Mesenchymal stem cell (in vitro differentiated cells and primary cell): ENCODE data around the gene PTPRG.
A peak's percentile ranks its signal among the peaks of the same experiment; 100 is the strongest.

ENCODE experiments used
- DNase-seq: peaks from one replicate; pipeline ENCODE4 v3.0.0-alpha.2; 2013
- H2AFZ ChIP-seq: one replicate; pipeline ENCODE4 v1.6.1; 2013; ENCODE audit warnings: low read depth, mild to moderate bottlenecking, control low read depth, inconsistent platforms, low read length, moderate library complexity
- H2AK5ac ChIP-seq: 2 replicates; pipeline ENCODE4 v1.6.1; 2013; ENCODE audit warnings: low read length, moderate library complexity, mild to moderate bottlenecking, inconsistent platforms; ENCODE audit not compliant: severe bottlenecking
- H2BK120ac ChIP-seq: one replicate; pipeline ENCODE4 v1.6.1; 2013; ENCODE audit warnings: low read depth, mild to moderate bottlenecking, inconsistent platforms, low read length, moderate library complexity
- H2BK12ac ChIP-seq, 2 experiments: one replicate each; pipeline ENCODE4 v1.6.1; 2013; ENCODE audit warnings: inconsistent platforms in 2 of 2, low read length in 2 of 2, mild to moderate bottlenecking in 2 of 2, moderate library complexity in 2 of 2, control low read depth in 1 of 2
- H2BK15ac ChIP-seq: one replicate; pipeline ENCODE4 v1.6.1; 2013; ENCODE audit warnings: mild to moderate bottlenecking, low read depth, inconsistent platforms; ENCODE audit not compliant: poor library complexity, severe bottlenecking
- H2BK5ac ChIP-seq: 2 replicates; pipeline ENCODE4 v1.6.1; 2013; ENCODE audit warnings: low read depth, mild to moderate bottlenecking, low read length, control low read depth, inconsistent platforms; ENCODE audit not compliant: poor library complexity, severe bottlenecking
- H3K14ac ChIP-seq, 2 experiments: one replicate each; pipeline ENCODE4 v1.6.1; 2013; ENCODE audit warnings: inconsistent platforms in 2 of 2, low read length in 2 of 2, control low read depth in 1 of 2, mild to moderate bottlenecking in 1 of 2, moderate library complexity in 1 of 2
- H3K18ac ChIP-seq, 2 experiments: one replicate each; pipeline ENCODE4 v1.6.1; 2013; ENCODE audit warnings: inconsistent platforms in 2 of 2, low read length in 2 of 2, control low read depth in 1 of 2, low read depth in 1 of 2, mild to moderate bottlenecking in 1 of 2
- H3K23ac ChIP-seq, 2 experiments: one replicate each; pipeline ENCODE4 v1.6.1; 2013; ENCODE audit warnings: inconsistent platforms in 2 of 2, low read length in 2 of 2, mild to moderate bottlenecking in 2 of 2, moderate library complexity in 2 of 2, control low read depth in 1 of 2
- H3K27ac ChIP-seq: 2 replicates; pipeline ENCODE4 v1.5.1; 2013; ENCODE audit warnings: mild to moderate bottlenecking, moderate library complexity, low read length, control low read depth, inconsistent platforms; ENCODE audit not compliant: poor library complexity, severe bottlenecking
- H3K27me3 ChIP-seq, 2 experiments: 2 replicates each; pipeline versions ENCODE4 v1.6.1 to v1.7.0; 2013; ENCODE audit warnings: low read length in 2 of 2, mild to moderate bottlenecking in 2 of 2, moderate library complexity in 2 of 2, control low read depth in 1 of 2, inconsistent platforms in 1 of 2; ENCODE audit not compliant: control insufficient read depth in 1 of 2, insufficient read depth in 1 of 2
- H3K36me3 ChIP-seq, 2 experiments: 2 replicates each; pipeline versions ENCODE4 v1.6.1 to v1.7.0; 2013; ENCODE audit warnings: low read length in 2 of 2, control low read depth in 1 of 2, inconsistent platforms in 1 of 2, low read depth in 1 of 2, mild to moderate bottlenecking in 1 of 2; ENCODE audit not compliant: insufficient read depth in 2 of 2, control insufficient read depth in 1 of 2
- H3K4ac ChIP-seq, 2 experiments: one replicate each; pipeline ENCODE4 v1.6.1; 2013; ENCODE audit warnings: inconsistent platforms in 2 of 2, low read length in 2 of 2, mild to moderate bottlenecking in 2 of 2, moderate library complexity in 2 of 2, control low read depth in 1 of 2, low read depth in 1 of 2
- H3K4me1 ChIP-seq: 2 replicates; pipeline ENCODE4 v1.6.1; 2013; ENCODE audit warnings: low read depth, low read length, control low read depth; ENCODE audit not compliant: control insufficient read depth, insufficient read depth
- H3K4me2 ChIP-seq: 2 replicates; pipeline ENCODE4 v1.6.1; 2013; ENCODE audit warnings: low read length, mild to moderate bottlenecking, inconsistent platforms; ENCODE audit not compliant: poor library complexity, severe bottlenecking
- H3K4me3 ChIP-seq, 2 experiments: 2 replicates each; pipeline versions ENCODE4 v1.5.1 to v1.7.0; 2013; ENCODE audit warnings: low read length in 2 of 2, mild to moderate bottlenecking in 2 of 2, control low read depth in 1 of 2, low read depth in 1 of 2; ENCODE audit not compliant: insufficient read depth in 1 of 2
- H3K79me1 ChIP-seq: replicated peaks from 2 replicates; pipeline ENCODE4 v1.6.1; 2013; ENCODE audit warnings: mild to moderate bottlenecking, control low read depth, low read length, inconsistent platforms; ENCODE audit not compliant: poor library complexity, severe bottlenecking
- H3K9ac ChIP-seq: 2 replicates; pipeline ENCODE4 v1.7.0; 2013; ENCODE audit warnings: mild to moderate bottlenecking, low read length, moderate library complexity
- H3K9me3 ChIP-seq: 2 replicates; pipeline ENCODE4 v1.7.0; 2013; ENCODE audit warnings: mild to moderate bottlenecking, low read length; ENCODE audit not compliant: control insufficient read depth
- H4K8ac ChIP-seq: one replicate; pipeline ENCODE4 v1.6.1; 2013; ENCODE audit warnings: inconsistent platforms, mild to moderate bottlenecking, low read length, moderate library complexity
- H4K91ac ChIP-seq: one replicate; pipeline ENCODE4 v1.6.1; 2013; ENCODE audit warnings: mild to moderate bottlenecking, low read length, inconsistent platforms
- WGBS: methylation state at CpG from one replicate; pipeline ENCODE4 v1.1.7; 2013; ENCODE audit warnings: mixed read lengths; 5-methylcytosine and 5-hydroxymethylcytosine counted together

Gene PTPRG

DNA sequence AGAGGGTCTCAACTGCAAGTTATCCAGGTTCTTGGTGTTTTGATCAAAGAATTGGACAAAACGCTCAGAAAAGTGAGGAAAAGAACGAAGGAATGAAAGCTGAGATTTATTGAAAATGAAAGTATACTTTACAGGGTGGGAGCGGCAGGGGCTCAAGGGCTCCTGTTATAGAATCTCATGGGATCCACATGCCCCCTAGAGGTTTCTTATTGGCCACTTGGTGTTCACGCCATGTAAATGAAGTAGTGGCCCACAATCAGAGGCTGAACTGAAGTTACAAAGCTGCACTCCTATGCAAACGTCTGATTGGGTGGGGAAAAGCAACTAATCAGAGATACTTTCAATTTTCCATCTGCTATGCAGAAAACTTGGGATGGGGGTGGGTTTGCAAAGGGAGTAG lies 216.7 kb downstream of the PTPRG start:
- H3K79me1 ChIP-seq = peaks cover 24% of the 10 kb centered on the region
- no peak for DNase-seq
- WGBS = 88% methylated on average over 5 of the region's 5 CpGs
- no peak overlapping the region for H2BK15ac ChIP-seq
- no peak overlapping the region for H4K91ac ChIP-seq
- no peak overlapping the region for H3K27ac ChIP-seq
- H3K14ac ChIP-seq = no peak overlapping the region
- H4K8ac ChIP-seq = no peak overlapping the region
- no peak overlapping the region for H3K9ac ChIP-seq
- H3K27me3 ChIP-seq = no peaks in the 10 kb centered on the region
- H3K9me3 ChIP-seq = no peaks in the 10 kb centered on the region
- H2BK5ac ChIP-seq = no peak overlapping the region
- H2BK120ac ChIP-seq = no peak overlapping the region
- H3K4me2 ChIP-seq = no peak overlapping the region
- no peak overlapping the region for H3K4ac ChIP-seq
- H3K4me1 ChIP-seq = peaks cover 4% of the 10 kb centered on the region
- no peak overlapping the region for H3K18ac ChIP-seq
- H3K36me3 ChIP-seq = no peaks in the 10 kb centered on the region
- H2AK5ac ChIP-seq = peak overlapping the region; percentile 3
- no peak overlapping the region for H3K4me3 ChIP-seq
- H2AFZ ChIP-seq = no peak overlapping the region
- H2BK12ac ChIP-seq = no peak overlapping the region
- H3K23ac ChIP-seq = no peak overlapping the region

DNA sequence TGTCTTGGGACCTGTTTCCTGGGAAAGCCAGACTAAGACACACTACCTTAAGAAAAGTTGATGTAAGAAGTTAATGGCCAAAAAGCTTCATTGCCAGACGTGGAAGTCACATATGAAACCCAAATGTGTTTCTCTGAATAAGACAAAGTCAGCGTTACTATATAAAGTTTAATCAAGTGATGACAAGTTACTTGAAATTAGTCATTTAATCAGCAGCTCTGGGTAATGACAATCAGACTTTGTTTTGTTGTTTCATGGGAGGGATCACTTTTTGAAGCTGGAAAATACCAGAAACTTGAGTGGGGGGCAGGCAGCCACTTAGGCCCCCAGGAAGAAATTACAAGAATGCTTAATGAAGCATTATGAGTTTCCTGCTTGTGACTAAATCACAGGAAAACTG lies 218.6 kb downstream of the PTPRG start:
- Histone ChIP-seq H4K8ac (no peak overlapping the region), H2AFZ (no peak overlapping the region), H3K4me3 (no peak overlapping the region), H3K23ac (no peak overlapping the region), H2BK12ac (no peak overlapping the region), H3K4ac (no peak overlapping the region), H3K14ac (no peak overlapping the region), H2BK5ac (no peak overlapping the region), H3K4me1 (peaks cover 8% of the 10 kb centered on the region), H3K18ac (no peak overlapping the region), H3K36me3 (no peaks in the 10 kb centered on the region), H2BK120ac (no peak overlapping the region), H2AK5ac (no peak overlapping the region), H3K9ac (peak overlapping the region; percentile 36), H3K27me3 (no peaks in the 10 kb centered on the region), H3K9me3 (no peaks in the 10 kb centered on the region), H3K27ac (no peak overlapping the region), H3K79me1 (peaks cover 27% of the 10 kb centered on the region), H4K91ac (no peak overlapping the region), H2BK15ac (no peak overlapping the region), H3K4me2 (no peak overlapping the region)
- 89% methylated on average over 2 of the region's 2 CpGs for WGBS
- no peak for DNase-seq

DNA sequence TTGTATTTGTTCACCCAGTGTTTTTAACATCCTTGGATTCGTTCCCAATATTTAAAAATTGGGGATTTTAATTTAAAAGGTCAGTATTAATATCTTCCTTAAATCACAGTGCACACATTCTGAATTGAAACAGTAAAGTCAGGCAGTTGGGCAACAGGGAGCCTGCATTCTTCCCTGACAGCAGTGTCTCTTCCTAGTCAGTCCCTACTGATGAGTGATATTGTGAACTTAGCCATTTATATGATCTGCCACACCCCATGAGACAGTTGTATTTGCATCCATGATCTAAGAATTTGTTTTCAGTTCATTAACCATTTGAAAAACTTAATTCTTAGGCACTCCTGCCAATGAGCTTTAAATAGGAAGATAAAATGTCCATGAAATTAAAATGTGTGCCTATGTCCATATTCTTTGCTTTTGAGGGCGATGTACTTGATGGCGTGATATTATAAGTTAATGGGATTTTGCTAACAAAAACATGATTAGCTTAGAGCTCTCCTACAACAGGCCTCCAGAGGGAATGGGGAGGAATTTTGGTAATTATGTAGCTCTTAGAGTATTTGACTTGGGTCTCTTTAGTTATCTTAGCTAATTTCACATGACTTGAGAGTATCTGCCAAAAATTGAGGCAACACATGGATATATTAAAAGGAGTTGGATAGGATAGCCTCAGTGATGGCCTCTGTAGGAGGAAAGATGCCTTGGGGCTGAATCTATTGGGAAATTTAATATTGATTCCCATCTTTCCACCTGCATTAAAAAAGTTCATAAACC lies 219.3 kb downstream of the PTPRG start:
- Histone ChIP-seq H2AK5ac (no peak overlapping the region), H3K4ac (no peak overlapping the region), H4K8ac (no peak overlapping the region), H2BK12ac (no peak overlapping the region), H3K4me3 (no peak overlapping the region), H3K4me1 (peaks cover 8% of the 10 kb centered on the region), H3K79me1 (peaks cover 27% of the 10 kb centered on the region), H4K91ac (no peak overlapping the region), H3K4me2 (no peak overlapping the region), H2BK15ac (no peak overlapping the region), H3K14ac (no peak overlapping the region), H3K23ac (no peak overlapping the region), H3K18ac (no peak overlapping the region), H2BK120ac (no peak overlapping the region), H2BK5ac (no peak overlapping the region), H3K9ac (peak overlapping the region; percentile 36), H3K9me3 (no peaks in the 10 kb centered on the region), H3K27me3 (no peaks in the 10 kb centered on the region), H2AFZ (no peak overlapping the region), H3K27ac (no peak overlapping the region), H3K36me3 (no peaks in the 10 kb centered on the region)
- DNase-seq = no peak
- 100% methylated on average over 2 of the region's 3 CpGs for WGBS

DNA sequence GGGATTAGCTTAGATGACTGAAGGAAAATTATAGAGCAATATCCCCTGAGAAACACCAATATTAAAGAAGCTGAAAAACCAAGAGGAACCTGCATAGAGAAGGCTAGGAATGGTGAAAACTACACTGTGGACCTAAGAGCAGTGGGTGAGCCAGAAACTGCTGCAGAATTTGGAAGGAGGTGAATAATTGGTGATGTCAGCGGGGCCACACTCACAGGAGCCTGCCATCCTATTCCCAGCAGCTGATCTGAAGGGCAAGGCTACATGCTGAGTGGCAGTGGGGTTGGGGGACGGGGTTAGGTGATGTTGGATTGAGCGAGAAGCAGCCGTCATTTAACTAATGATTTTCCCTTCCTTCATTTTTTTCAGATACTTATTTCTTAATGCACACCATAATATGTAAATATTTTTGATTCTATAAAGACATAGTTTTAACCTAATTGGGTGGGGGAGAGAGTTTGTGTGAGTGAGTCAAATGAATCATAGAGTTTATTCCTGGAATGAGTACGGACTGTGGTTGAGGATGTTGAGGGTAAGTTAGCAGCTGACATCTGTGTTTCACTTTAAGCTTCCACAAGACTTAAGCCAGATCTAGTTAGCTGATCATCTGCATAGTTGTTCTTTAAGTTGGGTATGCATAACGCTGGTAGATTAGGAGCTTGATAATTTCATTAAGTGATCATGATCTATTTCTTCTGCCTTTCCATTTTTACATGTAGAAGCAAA lies 222.8 kb downstream of the PTPRG start:
- Histone ChIP-seq H3K36me3 (no peaks in the 10 kb centered on the region), H3K23ac (no peak overlapping the region), H2AFZ (no peak overlapping the region), H3K27me3 (no peaks in the 10 kb centered on the region), H3K27ac (no peak overlapping the region), H2BK5ac (no peak overlapping the region), H2BK15ac (no peak overlapping the region), H3K4me2 (no peak overlapping the region), H3K9ac (no peak overlapping the region), H3K14ac (no peak overlapping the region), H3K4ac (no peak overlapping the region), H3K4me1 (peaks cover 4% of the 10 kb centered on the region), H3K9me3 (no peaks in the 10 kb centered on the region), H4K8ac (no peak overlapping the region), H3K18ac (no peak overlapping the region), H3K4me3 (no peak overlapping the region), H2AK5ac (no peak overlapping the region), H2BK12ac (no peak overlapping the region), H2BK120ac (no peak overlapping the region), H4K91ac (no peak overlapping the region), H3K79me1 (peaks cover 14% of the 10 kb centered on the region)
- no peak for DNase-seq
- WGBS = 64% methylated on average over 3 of the region's 6 CpGs
